ENCODE measurements around the gene SLC6A6.

DNA sequence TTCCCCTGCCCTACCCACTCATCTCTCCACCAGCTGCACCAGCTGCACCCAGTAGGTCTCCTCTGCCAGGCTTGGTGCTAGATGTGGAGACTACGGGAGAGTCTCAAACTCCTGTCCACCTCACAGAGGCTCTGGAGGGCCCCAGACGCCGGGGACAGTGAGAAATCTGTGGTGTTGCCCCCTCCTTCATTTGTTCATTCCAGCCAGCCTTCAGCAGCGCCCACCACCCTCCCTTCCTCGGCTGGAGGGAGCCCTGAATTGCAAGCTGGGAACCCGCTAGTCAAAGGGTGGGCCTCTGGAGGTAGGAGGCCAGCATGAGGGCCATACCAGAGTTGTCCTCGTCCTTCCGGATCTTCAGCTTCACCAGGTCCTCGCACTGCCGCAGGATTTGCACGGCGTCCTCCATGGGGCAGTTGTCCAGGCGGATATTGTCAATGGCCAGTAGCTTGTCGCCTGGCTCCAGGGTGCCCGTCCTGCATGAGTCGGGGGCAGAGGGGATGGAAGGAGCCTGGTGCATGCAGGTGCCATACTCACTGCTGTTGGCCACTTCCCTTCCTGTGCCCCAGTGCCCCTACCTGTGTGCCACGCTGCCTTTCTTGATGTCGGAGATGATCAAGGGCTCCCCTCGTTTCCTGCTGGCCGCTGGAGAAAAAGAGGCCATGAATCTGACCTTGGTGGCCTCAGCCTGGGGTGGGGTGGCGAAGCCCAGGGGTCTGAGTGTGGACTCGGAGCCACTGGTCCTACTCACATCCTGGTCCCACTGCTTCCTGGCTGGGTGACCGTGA is 108.6 kb downstream of the SLC6A6 start:
- no peak for TF ChIP-seq CREB1 (CRISPR knock-in tag; IDR thresholded peaks at IDR 0.05; ENCODE audit: low read depth)
- TF ChIP-seq, protein P1, sequence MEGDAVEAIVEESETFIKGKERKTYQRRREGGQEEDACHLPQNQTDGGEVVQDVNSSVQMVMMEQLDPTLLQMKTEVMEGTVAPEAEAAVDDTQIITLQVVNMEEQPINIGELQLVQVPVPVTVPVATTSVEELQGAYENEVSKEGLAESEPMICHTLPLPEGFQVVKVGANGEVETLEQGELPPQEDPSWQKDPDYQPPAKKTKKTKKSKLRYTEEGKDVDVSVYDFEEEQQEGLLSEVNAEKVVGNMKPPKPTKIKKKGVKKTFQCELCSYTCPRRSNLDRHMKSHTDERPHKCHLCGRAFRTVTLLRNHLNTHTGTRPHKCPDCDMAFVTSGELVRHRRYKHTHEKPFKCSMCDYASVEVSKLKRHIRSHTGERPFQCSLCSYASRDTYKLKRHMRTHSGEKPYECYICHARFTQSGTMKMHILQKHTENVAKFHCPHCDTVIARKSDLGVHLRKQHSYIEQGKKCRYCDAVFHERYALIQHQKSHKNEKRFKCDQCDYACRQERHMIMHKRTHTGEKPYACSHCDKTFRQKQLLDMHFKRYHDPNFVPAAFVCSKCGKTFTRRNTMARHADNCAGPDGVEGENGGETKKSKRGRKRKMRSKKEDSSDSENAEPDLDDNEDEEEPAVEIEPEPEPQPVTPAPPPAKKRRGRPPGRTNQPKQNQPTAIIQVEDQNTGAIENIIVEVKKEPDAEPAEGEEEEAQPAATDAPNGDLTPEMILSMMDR (conservative IDR thresholded peaks at IDR 0.05; ENCODE audit: low read depth in 2 of 2) = no peak
- no peak for TF ChIP-seq EZH2phosphoT487 (IDR thresholded peaks at IDR 0.05; ENCODE audit: unreplicated experiment)
- TF ChIP-seq JUNB (IDR thresholded peaks at IDR 0.05; ENCODE audit: unreplicated experiment) = no peak

Measured in GM23338 (cell line).